Peyer's patch (tissue), 4 donors: ENCODE results near the gene RAB25.

Experiments
- CTCF ChIP-seq, 6 experiments: fragments of 450-650 bp in 4 of 6; fragments of 200-600 bp in 2 of 6; sonication (generic) in 1 of 6; IDR thresholded peaks; one replicate each; pipeline ENCODE4 v1.5.1; 2017 to 2019; ENCODE audit warnings: antibody characterized with exemption in 6 of 6, mild to moderate bottlenecking in 3 of 6, moderate library complexity in 1 of 6
- POLR2A ChIP-seq, 2 donors: fragments of 450-650 bp; IDR thresholded peaks; one replicate each; pipeline ENCODE4 v1.5.1; 2017; ENCODE audit warnings: antibody characterized with exemption in 2 of 2, mild to moderate bottlenecking in 2 of 2, moderate library complexity in 2 of 2

DNA sequence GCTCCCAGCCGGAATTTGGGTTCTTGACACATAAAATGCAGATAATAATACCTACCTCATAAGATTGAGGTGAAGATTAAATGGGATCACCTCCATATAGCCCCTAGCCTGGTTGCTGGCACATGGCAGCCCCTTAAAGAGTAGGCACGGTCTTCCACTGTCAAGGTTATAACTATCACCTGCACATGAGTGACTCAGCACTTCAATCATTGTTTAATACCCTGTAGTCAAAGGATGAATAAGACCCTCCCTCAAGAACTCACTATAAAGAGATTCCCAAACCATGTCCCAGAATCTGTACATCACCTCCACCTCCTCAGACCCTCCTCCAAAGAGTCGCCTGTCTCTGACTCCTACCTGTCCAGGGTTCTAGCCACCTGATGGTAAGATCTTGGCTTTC, 47.1 kb downstream of the RAB25 start:
- no peak for TF ChIP-seq POLR2A (IDR thresholded peaks at IDR 0.05)
- TF ChIP-seq CTCF (IDR thresholded peaks at IDR 0.05): no peak
